NCI-H128 (cell line): Measurements from ENCODE around the gene NPHS1.
"Not testable (repeated sequence)": the region's sequence is repeated elsewhere in the genome, so short reads cannot be mapped to it uniquely, and the experiment has no call there.

Experiments
- DNase-seq: peaks from one replicate; lab custom pipeline; 2025; ENCODE audit not compliant: unreplicated experiment; lab: John Stamatoyannopoulos, UW

NPHS1 gene

DNA sequence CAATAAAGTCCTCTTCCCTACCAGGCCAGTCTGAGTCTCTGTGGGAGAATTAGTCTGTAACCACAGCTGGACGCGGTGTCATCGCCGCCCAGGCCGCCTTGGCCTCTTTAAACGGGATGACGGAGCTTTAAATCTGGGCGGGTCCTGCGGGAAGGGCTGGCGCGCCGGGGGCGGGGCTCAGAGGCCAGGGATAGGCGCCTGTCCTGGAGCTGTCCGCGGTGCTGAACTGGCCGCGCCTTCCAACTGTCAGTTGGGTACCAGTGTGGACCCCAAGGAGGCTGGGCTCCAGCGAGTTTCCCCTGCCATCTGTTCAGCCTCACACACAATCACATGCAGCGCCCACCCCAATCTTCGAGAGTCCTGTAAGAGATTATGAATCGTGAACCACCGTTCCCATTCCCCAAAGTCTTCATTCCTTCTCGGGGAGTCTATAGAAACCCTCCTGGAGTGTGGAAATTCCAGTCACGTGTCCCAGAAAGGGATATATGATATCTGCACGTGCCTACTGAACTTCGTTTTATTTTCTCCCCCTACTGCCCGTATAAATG lies 27.5 kb upstream of the NPHS1 start:
- no peak for DNase-seq

DNA sequence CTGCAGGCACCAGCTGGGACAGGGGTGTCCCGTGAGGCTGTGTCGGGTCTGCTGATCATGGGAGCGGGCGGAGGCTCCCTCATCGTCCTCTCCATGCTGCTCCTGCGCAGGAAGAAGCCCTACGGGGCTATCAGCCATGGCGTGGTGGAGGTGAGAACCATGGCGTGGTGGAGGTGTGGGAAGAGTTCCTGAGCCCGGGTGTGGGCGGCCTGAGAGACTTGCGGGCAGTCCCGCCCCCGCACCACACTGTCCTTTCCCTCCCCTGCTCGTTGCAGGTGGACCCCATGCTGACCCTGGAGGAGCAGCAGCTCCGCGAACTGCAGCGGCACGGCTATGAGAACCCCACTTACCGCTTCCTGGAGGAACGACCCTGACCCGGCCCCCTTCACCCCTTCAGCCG lies 26.8 kb upstream of the NPHS1 start:
- DNase-seq = no peak

DNA sequence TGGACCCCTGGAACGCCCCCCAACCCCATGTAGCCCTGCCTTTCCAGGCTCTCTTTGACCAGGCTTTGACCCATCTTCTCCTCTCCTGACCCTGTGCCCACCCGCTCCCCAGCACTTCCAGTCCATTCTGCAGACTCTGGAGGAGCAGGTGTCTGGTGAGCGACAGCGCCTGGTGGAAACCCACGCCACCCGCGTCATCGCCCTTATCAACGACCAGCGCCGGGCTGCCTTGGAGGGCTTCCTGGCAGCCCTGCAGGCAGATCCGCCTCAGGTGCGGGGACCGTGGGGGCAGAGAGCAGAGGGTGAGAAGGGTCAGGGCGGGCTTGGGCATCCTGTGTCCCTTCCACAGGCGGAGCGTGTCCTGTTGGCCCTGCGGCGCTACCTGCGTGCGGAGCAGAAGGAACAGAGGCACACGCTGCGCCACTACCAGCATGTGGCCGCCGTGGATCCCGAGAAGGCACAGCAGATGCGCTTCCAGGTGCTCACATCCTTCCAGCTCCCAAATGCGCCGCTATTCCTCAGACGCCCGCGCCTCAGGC lies 22.2 kb upstream of the NPHS1 start:
- no peak for DNase-seq

DNA sequence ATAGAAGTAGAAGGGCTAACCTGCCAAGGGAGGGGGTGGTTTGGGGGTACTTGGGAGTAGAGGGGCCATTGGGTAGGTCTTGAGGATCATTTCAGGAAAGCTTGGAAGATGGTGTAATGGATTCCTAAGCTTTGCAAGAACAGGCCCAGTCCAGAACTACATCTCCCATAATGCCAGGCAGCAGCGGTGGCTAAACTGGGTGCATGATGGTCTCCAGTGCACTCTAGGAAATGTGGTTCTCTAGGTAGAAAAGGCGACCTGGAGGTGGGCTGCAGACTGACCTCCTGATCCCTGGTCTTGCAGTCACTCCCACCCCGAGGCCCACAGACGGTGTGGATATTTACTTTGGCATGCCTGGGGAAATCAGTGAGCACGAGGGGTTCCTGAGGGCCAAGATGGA lies 19.9 kb upstream of the NPHS1 start:
- DNase-seq = no peak

DNA sequence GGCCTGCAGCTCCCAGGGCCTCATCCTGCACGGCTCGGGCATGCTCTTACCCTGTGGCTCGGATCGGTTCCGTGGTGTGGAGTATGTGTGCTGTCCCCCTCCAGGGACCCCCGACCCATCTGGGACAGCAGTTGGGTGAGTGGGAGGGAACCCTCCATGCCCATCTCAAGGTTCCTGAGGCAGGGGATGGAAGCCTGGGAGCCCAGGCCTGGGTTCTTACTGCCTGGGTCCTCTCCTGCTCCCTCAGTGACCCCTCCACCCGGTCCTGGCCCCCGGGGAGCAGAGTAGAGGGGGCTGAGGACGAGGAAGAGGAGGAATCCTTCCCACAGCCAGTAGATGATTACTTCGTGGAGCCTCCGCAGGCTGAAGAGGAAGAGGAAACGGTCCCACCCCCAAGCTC lies 19.3 kb upstream of the NPHS1 start:
- no peak for DNase-seq

DNA sequence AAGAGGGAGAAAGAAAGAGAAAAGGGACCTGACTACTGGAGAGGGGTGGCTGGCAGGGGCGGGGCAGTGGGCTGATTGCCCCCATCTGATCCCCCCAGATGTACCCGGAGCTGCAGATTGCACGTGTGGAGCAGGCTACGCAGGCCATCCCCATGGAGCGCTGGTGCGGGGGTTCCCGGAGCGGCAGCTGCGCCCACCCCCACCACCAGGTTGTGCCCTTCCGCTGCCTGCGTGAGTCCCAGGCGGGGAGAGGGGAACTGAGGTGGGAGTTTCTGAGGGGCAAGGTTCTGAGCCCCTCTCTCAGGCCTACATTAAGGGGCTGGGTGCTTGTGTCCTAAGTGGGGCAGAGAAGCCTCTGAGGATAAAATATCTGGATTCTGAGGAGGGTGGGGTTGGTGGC lies 18.5 kb upstream of the NPHS1 start:
- DNase-seq = no peak

DNA sequence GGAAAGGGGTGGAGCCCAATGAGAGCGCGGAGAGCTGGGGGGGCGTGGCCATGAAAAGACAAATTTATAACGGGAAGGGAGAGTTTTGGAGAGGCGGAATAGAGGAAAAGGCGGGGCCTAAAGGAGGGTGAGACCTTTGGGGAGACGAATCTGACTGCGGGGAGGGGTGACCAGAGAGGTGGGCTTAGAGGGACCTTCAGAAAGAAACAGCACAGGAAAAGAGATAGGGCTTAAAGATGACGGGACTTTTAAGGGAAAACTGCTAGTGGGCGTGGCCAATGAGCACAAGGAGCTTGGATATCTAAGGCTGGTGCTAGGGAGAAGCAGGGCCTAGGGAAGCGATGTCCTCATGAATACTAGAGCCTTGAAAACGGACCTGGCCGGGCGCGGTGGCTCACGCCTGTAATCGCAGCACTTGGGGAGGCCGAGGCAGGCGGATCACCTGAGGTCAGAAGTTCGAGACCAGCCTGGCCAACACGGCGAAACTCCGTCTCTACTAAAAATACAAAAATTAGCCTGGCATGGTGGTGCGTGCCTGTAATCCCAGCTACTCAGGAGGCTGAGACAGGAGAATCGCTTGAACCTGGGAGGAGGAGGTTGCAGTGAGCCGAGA lies 17.9 kb upstream of the NPHS1 start:
- not testable (repeated sequence) for DNase-seq

DNA sequence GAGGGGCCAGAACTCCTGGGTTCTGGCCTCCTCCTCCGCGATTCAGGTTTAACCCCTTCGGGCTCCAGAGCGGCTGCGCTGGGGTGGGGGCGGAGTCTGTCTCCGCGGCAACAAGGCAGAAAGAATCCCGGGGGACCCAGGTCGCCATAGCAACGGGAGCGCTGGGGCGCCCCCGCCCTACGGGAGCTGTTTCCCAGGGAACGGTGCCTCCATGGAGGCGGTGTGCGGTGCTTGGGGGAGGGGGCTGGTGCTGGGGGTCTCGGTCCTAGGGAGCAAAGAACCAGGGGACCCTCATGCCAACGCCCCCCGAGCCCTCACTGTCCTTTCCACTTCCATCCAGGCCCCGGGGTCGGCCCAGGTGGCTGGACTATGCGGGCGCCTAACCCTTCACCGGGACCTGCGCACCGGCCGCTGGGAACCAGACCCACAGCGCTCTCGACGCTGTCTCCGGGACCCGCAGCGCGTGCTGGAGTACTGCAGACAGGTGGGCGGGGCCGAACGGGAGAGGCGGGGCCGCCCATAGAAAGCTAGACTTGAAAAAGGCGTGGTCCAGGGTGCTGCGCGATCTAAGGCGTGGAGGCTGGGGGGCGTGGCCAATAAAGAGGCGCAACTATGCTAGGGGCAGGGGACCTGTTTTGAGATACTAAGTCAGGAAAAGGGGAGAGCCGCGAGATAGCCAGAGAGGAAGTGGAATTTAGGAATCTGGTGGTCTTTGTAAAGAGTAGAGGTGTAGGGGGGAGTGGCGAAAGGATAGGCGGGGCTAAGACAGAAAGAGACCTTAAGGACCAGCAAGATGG lies 17.2 kb upstream of the NPHS1 start:
- peak; percentile 87 for DNase-seq

DNA sequence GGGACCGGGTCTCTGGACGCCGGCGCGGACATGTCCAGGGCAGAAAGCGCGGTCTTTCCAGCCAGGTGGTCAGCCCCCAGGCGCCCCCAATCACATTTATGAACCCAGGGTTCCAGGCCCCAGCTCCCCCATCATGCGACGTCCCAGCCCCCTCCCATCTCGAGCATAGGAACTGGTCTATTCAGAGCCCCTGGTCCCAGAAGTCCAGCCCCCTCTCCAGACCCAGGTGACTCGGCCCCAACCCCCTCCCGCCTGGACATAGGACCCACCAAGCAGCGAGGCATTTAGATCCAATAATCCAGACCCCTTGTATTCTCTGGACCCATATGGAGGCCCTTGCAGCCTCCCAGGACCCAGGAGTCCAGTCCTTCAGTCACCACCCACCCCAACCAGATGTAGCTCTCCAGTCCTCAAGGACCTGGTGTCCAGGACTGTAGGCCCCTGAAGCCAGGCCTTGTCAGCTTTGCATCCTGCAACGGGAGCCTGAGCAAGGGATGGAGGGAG lies 16.6 kb upstream of the NPHS1 start:
- DNase-seq = no peak

DNA sequence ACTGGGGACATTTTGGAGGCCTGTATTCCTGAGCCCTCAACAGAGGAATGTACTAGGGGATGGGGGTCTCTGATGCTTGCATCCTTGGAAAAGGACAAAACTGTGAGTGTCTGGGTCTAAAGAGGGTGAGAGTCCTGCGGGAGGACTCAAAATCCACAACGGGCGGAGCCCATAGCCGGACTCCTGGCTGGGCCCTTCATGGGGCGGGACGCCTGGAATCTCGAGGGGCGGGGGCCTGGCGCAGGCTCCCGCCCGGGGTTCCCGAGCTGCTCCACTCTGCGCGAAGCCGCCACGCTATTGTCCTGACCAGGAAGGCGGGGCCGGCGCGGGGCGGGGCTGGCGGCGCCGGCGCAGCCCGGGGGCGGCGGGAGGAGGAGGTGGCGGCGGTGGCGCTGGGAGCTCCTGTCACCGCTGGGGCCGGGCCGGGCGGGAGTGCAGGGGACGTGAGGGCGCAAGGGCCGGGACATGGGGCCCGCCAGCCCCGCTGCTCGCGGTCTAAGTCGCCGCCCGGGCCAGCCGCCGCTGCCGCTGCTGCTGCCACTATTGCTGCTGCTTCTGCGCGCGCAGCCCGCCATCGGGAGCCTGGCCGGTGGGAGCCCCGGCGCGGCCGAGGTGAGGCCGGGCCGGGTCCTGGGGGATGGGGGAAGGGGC lies 16.0 kb upstream of the NPHS1 start, which contains the start of gene APLP1:
APLP1 (plus strand) TSS at position 403 of the 651 bp plus-strand sequence; CDS start at position 466, 63 bp downstream.
- DNase-seq = peak; percentile 57

DNA sequence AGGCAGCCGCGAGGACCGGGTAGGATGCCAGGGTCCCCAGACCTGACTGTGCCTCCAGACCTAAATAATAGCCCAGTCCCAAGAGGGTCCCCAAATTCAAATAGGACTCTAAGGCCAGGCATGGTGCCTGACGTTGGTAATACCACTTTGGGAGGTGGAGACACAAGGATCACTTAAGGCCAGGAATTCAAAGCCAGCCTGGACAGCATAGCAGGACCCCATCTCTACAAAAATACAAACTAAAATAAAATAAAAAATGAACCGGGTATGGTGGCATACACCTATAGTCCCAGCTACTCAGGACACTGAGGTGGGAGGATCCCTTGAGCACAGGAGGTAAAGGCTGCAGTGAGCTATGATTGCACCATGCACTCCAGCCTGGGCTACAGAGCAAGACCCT lies 10.7 kb upstream of the NPHS1 start:
- no peak for DNase-seq

DNA sequence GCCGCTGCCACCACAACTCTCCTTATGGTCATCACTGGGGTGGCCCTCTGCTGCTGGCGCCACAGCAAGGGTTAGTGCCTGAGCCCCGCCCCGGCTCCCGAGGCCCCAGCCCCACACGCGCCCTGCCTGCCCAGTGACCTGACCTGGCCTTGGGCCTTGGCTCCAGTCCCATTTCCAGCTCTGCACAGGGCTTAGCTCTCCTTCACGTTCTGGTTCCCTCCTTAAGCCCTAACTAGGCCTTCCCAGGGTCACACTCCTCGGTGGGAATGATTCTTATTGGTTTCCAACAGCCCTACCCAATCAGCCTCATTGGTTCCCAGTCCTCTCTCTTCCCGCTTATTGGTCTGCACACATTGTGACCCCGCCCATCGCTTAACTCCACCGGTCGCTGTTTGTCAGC lies 10.2 kb upstream of the NPHS1 start:
- DNase-seq = no peak

DNA sequence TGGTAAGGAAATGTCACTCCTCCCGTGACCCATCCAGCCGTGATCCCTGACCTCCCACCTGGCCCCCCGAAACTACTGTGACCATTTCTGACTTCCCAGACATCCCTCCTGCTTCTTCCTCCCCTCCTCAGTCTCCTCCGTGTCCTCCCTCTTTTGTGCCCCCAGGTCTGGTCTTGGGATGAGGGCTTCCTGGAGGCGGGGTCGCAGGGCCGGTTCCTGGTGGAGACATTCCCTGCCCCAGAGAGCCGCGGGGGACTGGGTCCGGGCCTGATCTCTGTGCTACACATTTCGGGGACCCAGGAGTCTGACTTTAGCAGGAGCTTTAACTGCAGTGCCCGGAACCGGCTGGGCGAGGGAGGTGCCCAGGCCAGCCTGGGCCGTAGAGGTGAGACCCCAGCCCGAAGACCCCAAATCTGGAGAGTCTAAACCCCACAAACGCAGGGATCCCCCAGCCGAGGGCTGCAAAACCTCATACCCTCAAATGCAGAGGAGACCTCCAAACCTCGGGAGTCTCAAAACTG lies 9.4 kb upstream of the NPHS1 start:
- no peak for DNase-seq

DNA sequence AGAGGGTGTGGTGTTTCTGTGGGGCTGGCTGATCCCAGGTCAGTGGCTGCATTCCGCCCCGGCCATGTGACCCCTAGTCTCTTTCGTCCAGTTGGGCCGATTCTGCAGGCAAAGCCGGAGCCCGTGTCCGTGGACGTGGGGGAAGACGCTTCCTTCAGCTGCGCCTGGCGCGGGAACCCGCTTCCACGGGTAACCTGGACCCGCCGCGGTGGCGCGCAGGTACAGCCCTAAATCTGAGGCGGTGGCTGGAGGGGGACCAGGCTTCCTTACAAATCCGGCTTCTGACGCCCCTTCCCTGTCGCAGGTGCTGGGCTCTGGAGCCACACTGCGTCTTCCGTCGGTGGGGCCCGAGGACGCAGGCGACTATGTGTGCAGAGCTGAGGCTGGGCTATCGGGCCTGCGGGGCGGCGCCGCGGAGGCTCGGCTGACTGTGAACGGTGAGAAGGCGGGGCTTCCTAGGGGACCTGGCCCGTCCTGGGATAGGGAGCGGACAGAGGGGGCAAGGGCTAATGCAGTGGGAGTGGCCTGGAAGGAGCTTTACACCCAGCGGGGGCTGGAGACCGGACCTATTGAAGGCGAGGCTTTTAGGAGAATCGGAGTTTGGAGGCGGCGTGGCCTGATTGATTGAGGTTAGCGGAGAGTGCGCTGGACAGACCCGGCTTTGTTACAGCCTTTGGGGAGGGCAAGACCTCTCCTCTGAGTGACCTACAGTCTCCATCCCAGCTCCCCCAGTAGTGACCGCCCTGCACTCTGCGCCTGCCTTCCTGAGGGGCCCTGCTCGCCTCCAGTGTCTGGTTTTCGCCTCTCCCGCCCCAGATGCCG lies 8.7 kb upstream of the NPHS1 start:
- no peak for DNase-seq

DNA sequence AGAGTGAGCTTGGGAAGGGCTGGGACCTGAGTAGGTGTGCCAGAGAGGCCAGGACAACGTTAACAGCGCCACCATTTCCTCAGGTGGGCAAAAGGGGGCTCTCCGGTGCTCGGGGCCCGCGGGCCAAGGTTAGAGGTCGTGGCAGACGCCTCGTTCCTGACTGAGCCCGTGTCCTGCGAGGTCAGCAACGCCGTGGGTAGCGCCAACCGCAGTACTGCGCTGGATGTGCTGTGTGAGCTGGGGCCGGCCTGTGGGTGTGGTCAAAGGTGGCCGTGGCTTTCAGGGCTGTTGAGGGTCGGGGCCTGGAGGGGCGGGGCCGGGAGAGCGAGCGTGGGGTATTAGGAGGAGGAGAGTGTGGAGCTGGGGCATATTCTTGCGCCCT lies 8.1 kb upstream of the NPHS1 start:
- no peak for DNase-seq

DNA sequence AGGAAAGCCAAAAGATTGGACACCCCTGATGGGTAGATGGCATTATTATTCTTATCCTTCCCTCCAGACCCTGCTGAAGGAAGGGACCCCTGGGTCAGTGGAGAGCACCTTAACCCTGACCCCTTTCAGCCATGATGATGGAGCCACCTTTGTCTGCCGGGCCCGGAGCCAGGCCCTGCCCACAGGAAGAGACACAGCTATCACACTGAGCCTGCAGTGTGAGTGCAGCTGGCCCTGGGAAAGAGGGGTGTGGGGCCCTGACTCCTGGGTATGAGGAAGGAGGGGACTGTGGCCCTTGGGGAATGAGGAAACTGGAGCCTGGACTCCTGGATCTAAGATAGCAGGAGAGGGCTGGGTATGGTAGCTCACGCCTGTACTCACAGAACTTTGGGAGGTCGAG lies 7.1 kb upstream of the NPHS1 start:
- DNase-seq = no peak

DNA sequence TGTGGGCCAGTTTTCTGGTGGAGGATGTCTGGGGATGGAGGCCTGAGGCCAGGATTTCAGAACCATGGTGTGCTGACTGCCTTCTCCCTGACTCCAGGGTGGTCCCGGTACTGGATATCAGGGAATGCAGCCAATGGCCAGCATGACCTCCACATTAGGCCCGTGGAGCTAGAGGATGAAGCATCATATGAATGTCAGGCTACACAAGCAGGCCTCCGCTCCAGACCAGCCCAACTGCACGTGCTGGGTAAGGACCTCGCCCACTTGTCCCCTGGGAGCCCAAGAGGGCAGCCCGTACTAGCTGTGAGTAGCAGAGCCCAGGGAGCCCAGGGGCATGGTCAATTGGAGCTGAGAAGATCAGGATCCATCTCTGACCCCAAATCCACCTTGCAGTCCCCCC lies 6.0 kb upstream of the NPHS1 start:
- DNase-seq = no peak

DNA sequence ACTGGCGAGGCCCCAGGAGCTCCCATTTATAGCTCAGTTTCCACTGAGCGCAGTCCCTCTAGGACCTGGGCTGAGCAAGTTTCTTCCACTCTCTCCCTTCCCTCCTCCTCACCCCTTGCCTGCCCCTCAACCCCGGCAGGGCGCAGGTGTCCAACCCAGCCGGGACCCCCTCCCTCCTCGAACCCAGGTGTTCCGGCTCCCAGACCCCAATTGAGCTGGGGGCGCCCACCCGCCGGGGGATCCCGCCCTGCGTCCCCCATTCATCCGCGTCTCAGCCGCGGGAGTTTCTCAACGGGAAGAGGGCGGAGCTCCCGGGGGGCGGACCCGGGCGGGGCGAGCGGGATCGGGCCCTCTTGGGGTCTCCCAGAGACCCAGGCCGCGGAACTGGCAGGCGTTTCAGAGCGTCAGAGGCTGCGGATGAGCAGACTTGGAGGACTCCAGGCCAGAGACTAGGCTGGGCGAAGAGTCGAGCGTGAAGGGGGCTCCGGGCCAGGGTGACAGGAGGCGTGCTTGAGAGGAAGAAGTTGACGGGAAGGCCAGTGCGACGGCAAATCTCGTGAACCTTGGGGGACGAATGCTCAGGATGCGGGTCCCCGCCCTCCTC lies 4.3 kb upstream of the NPHS1 start, which contains the start of gene KIRREL2:
KIRREL2 (plus strand) TSS at position 366 of the 604 bp plus-strand sequence; CDS start at position 575, 209 bp downstream.
- DNase-seq = no peak

DNA sequence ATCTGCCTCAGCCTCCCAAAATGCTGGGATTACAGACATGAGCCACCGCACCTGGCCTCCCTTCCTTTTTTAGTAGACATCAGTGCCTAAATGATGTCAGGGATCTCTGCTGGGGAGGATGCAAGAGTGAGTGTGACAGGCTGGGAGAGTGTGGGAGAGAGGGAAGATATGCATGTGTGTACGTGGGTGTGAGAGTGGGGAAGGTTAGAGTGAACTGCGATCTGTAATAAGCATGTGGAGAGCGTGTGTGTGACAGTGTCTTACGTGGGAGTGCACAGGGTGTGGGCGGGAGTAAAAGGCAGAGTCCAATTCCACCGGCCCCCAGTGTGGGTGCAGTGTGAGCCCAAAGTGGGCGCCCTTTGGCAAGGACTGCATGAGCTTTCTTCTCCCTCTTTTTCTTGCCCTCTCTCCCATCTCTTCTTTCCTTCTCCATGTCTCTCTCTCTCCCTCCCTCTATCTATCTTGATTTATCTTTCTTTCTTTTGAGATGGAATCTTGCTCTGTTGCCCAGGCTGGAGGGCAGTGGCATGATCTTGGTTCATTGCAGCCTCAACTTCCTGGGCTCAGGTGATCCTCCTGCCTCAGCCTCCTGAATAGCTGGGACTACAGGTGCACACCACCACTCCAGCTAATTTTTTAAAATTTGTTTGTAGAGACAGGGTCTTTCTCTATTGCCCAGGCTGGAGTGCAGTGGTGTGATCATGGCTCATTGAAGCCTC lies 893 bp upstream of the NPHS1 start:
- DNase-seq = no peak
